Tibial nerve (tissue), 4 donors: ENCODE results near the gene DLGAP1. TPM values are rescaled to one million over a fixed set of nuclear protein-coding genes. Genes with fewer than 3 reads are reported as not detected.

Experiments used
- DNase-seq, 2 donors: peaks; one replicate each; pipeline ENCODE4 v3.0.0-alpha.2; 2019; ENCODE audit warnings: low spot score in 2 of 2
- H3K27ac ChIP-seq, 4 donors: fragments of 200-600 bp; sonication (generic) in 3 of 4; one replicate each; pipeline ENCODE4 v1.5.1; 2017 to 2019; ENCODE audit warnings: mild to moderate bottlenecking in 1 of 4
- H3K27me3 ChIP-seq, 2 donors: fragments of 200-600 bp; sonication (generic) in 1 of 2; one replicate each; pipeline versions ENCODE4 v1.5.1 to v1.6.0; 2017 to 2019
- H3K36me3 ChIP-seq, 3 donors: fragments of 200-600 bp; sonication (generic); one replicate each; pipeline ENCODE4 v1.5.1; 2018 to 2019
- H3K4me1 ChIP-seq, 4 donors: fragments of 200-600 bp; sonication (generic) in 3 of 4; one replicate each; pipeline ENCODE4 v1.5.1; 2017 to 2019
- H3K4me3 ChIP-seq, 4 donors: fragments of 200-600 bp; sonication (generic) in 3 of 4; one replicate each; pipeline ENCODE4 v1.5.1; 2017 to 2019; ENCODE audit warnings: mild to moderate bottlenecking in 1 of 4, moderate library complexity in 1 of 4
- H3K9me3 ChIP-seq, 4 donors: fragments of 200-600 bp; sonication (generic) in 3 of 4; one replicate each; pipeline ENCODE4 v1.5.1; 2017 to 2019
- CTCF ChIP-seq, 5 experiments: fragments of 200-600 bp in 3 of 5; fragments of 450-650 bp in 2 of 5; sonication (generic) in 3 of 5; IDR thresholded peaks; one replicate each; pipeline ENCODE4 v1.5.1; 2016 to 2019; ENCODE audit warnings: antibody characterized with exemption in 5 of 5, mild to moderate bottlenecking in 3 of 5, moderate library complexity in 2 of 5
- EP300 ChIP-seq, 2 donors: sonication (generic); formaldehyde crosslinking; IDR thresholded peaks; one replicate each; pipeline ENCODE4 v1.6.1; 2017; ENCODE audit warnings: antibody characterized with exemption in 2 of 2, mild to moderate bottlenecking in 1 of 2
- POLR2A ChIP-seq, 2 donors: fragments of 450-650 bp; IDR thresholded peaks; one replicate each; pipeline ENCODE4 v1.6.1; 2017; ENCODE audit warnings: antibody characterized with exemption in 2 of 2, mild to moderate bottlenecking in 2 of 2, moderate library complexity in 2 of 2
- WGBS, 2 donors: methylation state at CpG; one replicate each; pipeline ENCODE4 v1.1.5; 2018; 5-methylcytosine and 5-hydroxymethylcytosine counted together
- total RNA-seq, 4 donors: library from RNA; depleted of rRNA; stranded (reverse); fragments of >200 nt; gene quantifications; one replicate each; pipeline ENCODE4 v1.1.0, GENCODE V29; 2016

The DLGAP1 gene
- total RNA-seq, 4 donors from 2014 or later, result 1.5 to 18.3 (median 2.5) TPM

GRCh38 chr18:3655254-3656050, 799.7 kb downstream of the DLGAP1 start:
- H3K4me3 ChIP-seq, result no peak overlapping the region

GRCh38 chr18:3654442-3655253, 800.5 kb downstream of the DLGAP1 start:
- no peak for DNase-seq
- TF ChIP-seq POLR2A (IDR thresholded peaks at IDR 0.05) (no peak), CTCF (IDR thresholded peaks at IDR 0.05) (no peak), EP300 (IDR thresholded peaks at IDR 0.05) (no peak)
- Histone ChIP-seq H3K4me1 (peaks cover 0 to 30% (median 0%) of the 10 kb centered on the region in 4 donors), H3K4me3 (no peak overlapping the region), H3K27me3 (no peaks in the 10 kb centered on the region), H3K27ac (no peak overlapping the region), H3K9me3 (no peaks in the 10 kb centered on the region), H3K36me3 (no peaks in the 10 kb centered on the region)
- 83 to 86% methylated on average over 11 of the region's 11 CpGs for WGBS, 2 donors

More at GRCh38 chr18:3655254-3656050, 799.7 kb downstream of the DLGAP1 start:
- no peak for DNase-seq
- Histone ChIP-seq H3K36me3 (no peaks in the 10 kb centered on the region), H3K27ac (no peak overlapping the region), H3K9me3 (no peaks in the 10 kb centered on the region), H3K4me1 (peaks cover 0 to 23% (median 0%) of the 10 kb centered on the region in 4 donors), H3K27me3 (no peaks in the 10 kb centered on the region)
- TF ChIP-seq CTCF (IDR thresholded peaks at IDR 0.05), result no peak
- TF ChIP-seq EP300 (IDR thresholded peaks at IDR 0.05), result no peak
- no peak for TF ChIP-seq POLR2A (IDR thresholded peaks at IDR 0.05)
- WGBS, 2 donors, result 79 to 81% methylated on average over 15 of the region's 15 CpGs

- no peaks in the 10 kb centered on the region for H3K9me3 ChIP-seq
- no peaks in the 10 kb centered on the region for H3K36me3 ChIP-seq
- H3K4me1 ChIP-seq, result peaks cover 0 to 36% (median 0%) of the 10 kb centered on the region in 4 donors
- H3K27me3 ChIP-seq, result no peaks in the 10 kb centered on the region
- TF ChIP-seq EP300 (IDR thresholded peaks at IDR 0.05) (no peak), CTCF (IDR thresholded peaks at IDR 0.05) (no peak), POLR2A (IDR thresholded peaks at IDR 0.05) (no peak)
- H3K27ac ChIP-seq, result no peak overlapping the region
- DNase-seq, result no peak
- 72 to 75% methylated on average over 12 of the region's 12 CpGs for WGBS, 2 donors
- no peak overlapping the region for H3K4me3 ChIP-seq
Measured at GRCh38 chr18:3653851-3654441, 801.2 kb downstream of the DLGAP1 start.

GRCh38 chr18:3653263-3653850, 801.8 kb downstream of the DLGAP1 start:
- WGBS, 2 donors, result 49 to 65% methylated on average over 5 of the region's 5 CpGs
- Histone ChIP-seq H3K4me1 (peaks cover 0 to 38% (median 0%) of the 10 kb centered on the region in 4 donors), H3K36me3 (no peaks in the 10 kb centered on the region), H3K27ac (peak overlapping the region in 2 of 4 donors; percentile 16 to 33), H3K9me3 (no peaks in the 10 kb centered on the region), H3K4me3 (no peak overlapping the region), H3K27me3 (no peaks in the 10 kb centered on the region)
- TF ChIP-seq POLR2A (IDR thresholded peaks at IDR 0.05), result no peak
- no peak for TF ChIP-seq CTCF (IDR thresholded peaks at IDR 0.05)
- TF ChIP-seq EP300 (IDR thresholded peaks at IDR 0.05), result no peak
- no peak for DNase-seq
